Stimulated activated CD4-positive, alpha-beta T cell treated with anti-CD3 and anti-CD28 coated beads, TNF-alpha, amount 100 ng/mL, for 1 hour (primary cell): ENCODE measurements around the gene CACNA1D.

Source experiments
- DNase-seq, 3 donors: peaks; one replicate each; pipeline ENCODE4 v3.0.0-alpha.2; 2020; ENCODE audit warnings: low read depth in 3 of 3, low spot score in 1 of 3

Gene CACNA1D

GRCh38 chr3:53842436-53843194, 348.2 kb downstream of the CACNA1D start:
- DNase-seq: no peak

DNA sequence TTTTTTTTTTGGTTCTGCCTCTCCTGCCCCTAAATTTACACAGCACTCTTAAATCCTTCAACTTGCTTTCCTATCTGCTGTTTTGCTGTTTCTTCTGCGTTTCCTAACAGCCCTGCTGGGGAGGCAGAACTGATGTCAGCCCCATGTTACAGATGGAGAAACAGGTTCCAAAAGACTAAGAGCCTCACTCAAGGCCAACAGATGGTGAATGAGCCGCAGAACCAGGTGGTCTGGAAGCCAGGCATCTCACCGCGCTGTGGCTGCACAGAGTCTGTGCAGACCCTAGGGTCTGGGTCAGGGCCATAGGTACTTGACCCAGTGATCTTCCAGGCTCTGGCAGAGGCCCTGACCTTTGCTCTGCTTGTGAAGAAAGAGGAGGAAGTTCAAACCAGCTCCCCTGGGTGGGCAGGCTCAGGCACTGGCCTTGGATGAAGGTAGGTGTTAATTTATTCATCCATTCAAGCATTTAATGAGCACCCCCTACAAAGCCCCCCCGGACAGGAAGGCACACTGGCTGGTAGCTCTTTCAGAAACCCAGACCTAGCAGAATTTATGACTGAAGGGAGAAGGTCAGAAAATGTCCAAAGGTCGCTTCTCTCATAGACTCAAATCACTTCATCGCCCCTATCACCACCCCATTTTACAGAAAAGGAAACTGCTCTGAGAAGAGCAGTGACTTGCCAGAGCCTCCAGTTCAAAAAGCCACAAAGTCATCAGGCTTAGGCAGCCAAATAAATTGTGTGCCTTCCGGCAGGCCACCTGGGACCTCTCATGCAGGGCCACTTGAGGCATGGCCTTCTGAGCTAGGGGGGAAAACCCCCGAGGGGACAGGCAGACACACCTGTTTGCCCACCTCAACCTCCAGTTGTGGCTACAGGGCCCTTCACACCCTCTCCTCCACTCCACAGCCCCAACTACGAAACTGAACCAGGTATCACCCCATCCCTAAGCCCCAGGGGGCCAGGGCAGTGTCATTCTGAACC, 349.1 kb downstream of the CACNA1D start:
- no peak for DNase-seq

DNA sequence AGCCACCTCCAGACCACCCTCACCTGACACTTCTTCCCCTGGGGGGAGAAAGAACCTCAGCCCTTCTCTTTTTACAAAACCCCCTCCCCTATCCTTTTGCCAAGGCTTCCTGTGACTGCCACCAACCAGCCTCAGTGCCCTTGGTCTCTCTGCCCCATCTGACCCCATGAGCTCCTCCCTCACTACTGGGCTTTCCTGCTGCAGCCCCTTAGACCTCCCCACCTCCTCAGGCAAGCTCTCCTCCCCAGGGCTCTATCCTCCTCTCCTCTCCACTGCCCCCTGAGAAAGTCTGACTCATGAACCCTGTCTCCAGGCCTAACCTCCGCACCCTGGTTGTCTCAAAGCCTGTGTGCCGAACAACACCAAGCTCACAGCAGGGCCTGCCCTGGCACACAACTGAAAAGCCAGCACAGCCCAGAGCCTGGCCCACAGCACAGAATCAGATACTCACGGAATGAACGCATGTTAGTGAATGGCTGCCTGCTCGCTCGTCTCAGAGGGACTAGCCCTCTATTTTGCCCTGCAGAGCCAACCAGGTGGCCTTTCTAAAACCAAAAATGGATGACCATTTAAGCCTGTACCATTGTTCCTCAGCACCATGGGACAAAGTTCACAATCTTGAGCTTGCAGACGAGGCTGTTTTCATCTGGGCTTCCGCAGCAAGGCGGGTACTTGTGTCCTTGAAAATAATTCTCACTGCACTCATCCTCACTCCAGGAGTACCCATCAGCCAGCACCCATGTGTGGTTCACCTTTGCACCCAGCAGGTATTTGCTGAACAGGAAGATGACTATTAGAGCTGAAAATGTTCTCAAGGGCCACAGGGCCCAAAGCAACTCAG, 350.1 kb downstream of the CACNA1D start:
- no peak for DNase-seq

GRCh38 chr3:53845103-53845880, 350.9 kb downstream of the CACNA1D start:
- no peak for DNase-seq

- DNase-seq: no peak
Observed at GRCh38 chr3:53845881-53846133, 351.4 kb downstream of the CACNA1D start.

DNA sequence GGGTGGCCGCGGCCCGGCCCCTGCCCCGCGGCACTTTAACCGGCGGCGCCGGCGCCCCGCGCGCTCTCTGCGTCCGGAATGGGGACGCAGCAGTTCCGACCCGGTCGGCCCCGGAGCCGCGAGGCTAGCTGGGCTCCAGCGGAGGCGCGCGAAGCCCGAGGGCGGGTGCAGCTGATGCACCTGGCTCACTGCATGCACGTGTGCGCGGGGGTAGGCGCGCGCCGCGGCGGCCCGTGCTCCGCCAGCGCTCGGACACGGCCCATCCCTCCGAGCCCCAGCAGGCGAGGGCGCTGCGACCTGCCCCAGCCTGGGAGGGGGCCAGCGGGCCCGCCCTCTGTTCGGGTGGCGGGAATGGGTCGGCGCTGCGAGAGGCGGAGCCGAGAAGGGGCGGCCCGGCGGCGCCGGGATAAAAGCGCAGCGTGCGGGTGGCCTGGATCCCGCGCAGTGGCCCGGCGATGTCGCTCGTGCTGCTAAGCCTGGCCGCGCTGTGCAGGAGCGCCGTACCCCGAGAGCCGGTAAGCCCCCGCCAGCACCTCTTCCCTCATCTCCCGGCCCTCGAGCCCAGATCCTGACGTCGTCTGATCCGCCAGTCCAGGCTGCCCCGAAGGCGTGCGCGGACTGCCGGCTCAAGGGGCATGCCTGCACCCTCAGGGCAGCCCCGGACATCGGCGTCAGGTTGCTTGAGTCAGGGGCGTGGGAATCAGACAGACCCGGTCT, 351.9 kb downstream of the CACNA1D start, which contains the start of the genes CHDH and IL17RB:
Gene CHDH, minus strand, starts transcription at position 286 of the 717 bp plus-strand sequence. CDS start 22,411 bp downstream, outside the sequence.
Gene IL17RB, plus strand, starts transcription at position 435 of the 717 bp plus-strand sequence. Its CDS starts 21 bp downstream, at position 456.
- no peak for DNase-seq

DNA sequence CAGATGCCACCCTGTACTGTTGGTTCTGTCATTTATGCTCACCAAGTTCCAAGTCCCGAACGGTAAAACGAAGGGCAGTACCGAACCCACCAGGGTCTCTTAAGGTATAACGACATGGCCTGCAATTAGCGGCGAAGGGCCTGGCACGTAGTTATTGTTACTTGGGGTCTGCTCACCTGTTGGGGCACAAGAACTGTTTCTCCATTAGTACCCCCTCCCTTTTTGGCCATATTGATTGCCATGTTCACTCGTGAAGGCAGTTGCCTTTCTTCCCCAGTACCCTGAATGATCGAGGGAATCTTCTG, 352.4 kb downstream of the CACNA1D start:
- no peak for DNase-seq

- no peak for DNase-seq
Observed at GRCh38 chr3:53849916-53850315, 355.5 kb downstream of the CACNA1D start.

GRCh38 chr3:53850895-53851294, 356.5 kb downstream of the CACNA1D start:
- DNase-seq: no peak

- no peak for DNase-seq
Observed at GRCh38 chr3:53856964-53857363, 362.6 kb downstream of the CACNA1D start.

- no peak for DNase-seq
Observed at GRCh38 chr3:53858096-53858741, 363.8 kb downstream of the CACNA1D start.

- no peak for DNase-seq
Observed at GRCh38 chr3:53859178-53859577, 364.8 kb downstream of the CACNA1D start.

DNA sequence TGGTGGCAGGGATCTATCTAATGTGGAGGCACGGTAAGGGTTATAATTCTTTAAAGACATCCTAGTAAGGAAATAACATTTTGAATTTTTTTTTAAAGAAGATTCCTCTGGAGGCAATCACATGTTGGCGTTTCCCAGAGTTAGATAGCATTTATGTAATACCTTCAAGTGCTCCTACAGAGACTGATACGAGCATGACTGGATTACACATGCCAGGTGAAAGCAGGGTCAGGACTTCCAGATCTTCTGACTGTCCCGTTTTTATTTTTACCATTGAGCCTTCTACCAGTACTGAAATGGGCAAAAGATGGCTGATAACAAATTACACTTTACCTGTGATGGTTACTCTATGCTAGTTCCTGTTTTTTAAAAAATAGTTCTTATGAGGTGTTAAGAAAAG, 365.8 kb downstream of the CACNA1D start:
- DNase-seq: no peak

- no peak for DNase-seq
Observed at GRCh38 chr3:53862241-53862640, 367.8 kb downstream of the CACNA1D start.

- DNase-seq: no peak
Observed at GRCh38 chr3:53863145-53863544, 368.7 kb downstream of the CACNA1D start.
